Effector memory CD8-positive, alpha-beta T cell (primary cell): ENCODE measurements around the gene P2RX4.

Experiments used
- ATAC-seq: fragments of 150-1000 bp; cut with Tn5 transposase; replicated peaks from 2 replicates; pipeline ENCODE4 v1.10.0; 2021; ENCODE audit warnings: mild to moderate bottlenecking, moderate library complexity
- DNase-seq, 3 experiments: peaks; one replicate each; pipeline ENCODE4 v3.0.0; 2021
- H3K27ac Mint-ChIP-seq, 2 donors: one replicate each; pipeline ENCODE4 v1.8.0; 2022; ENCODE audit warnings: mild to moderate bottlenecking in 2 of 2, mixed read lengths in 2 of 2, moderate library complexity in 2 of 2
- H3K27me3 Mint-ChIP-seq, 2 donors: one replicate each; pipeline ENCODE4 v1.8.0; 2022; ENCODE audit warnings: mixed read lengths in 2 of 2
- H3K36me3 Mint-ChIP-seq: one replicate; pipeline ENCODE4 v1.8.0; 2022; ENCODE audit warnings: mild to moderate bottlenecking, moderate library complexity, mixed read lengths; ENCODE audit not compliant: insufficient read depth
- H3K4me1 Mint-ChIP-seq, 2 donors: one replicate each; pipeline ENCODE4 v1.8.0; 2022; ENCODE audit warnings: low read depth in 2 of 2, mixed read lengths in 2 of 2
- H3K4me3 Mint-ChIP-seq, 2 donors: one replicate each; pipeline ENCODE4 v1.8.0; 2022; ENCODE audit warnings: mild to moderate bottlenecking in 2 of 2, mixed read lengths in 2 of 2, moderate library complexity in 2 of 2
- H3K9me3 Mint-ChIP-seq, 2 donors: one replicate each; pipeline ENCODE4 v1.8.0; 2022; ENCODE audit warnings: mixed read lengths in 2 of 2

The P2RX4 gene

GRCh38 chr12:121176826-121177529, 33.0 kb upstream of the P2RX4 start:
- H3K36me3 Mint-ChIP-seq, result peaks cover 52% of the 10 kb centered on the region
- no peaks in the 10 kb centered on the region for H3K27me3 Mint-ChIP-seq
- no peak overlapping the region for H3K27ac Mint-ChIP-seq
- H3K4me3 Mint-ChIP-seq, result no peak overlapping the region
- H3K4me1 Mint-ChIP-seq, result peaks cover 0 to under 1% of the 10 kb centered on the region in 2 donors
- ATAC-seq (no peak), DNase-seq (no peak)
- no peaks in the 10 kb centered on the region for H3K9me3 Mint-ChIP-seq

- no peak overlapping the region for H3K4me3 Mint-ChIP-seq
- H3K4me1 Mint-ChIP-seq, result no peaks in the 10 kb centered on the region
- H3K36me3 Mint-ChIP-seq, result peaks cover 61% of the 10 kb centered on the region
- no peaks in the 10 kb centered on the region for H3K27me3 Mint-ChIP-seq
- no peak overlapping the region for H3K27ac Mint-ChIP-seq
- DNase-seq, result no peak
- no peak for ATAC-seq
- no peaks in the 10 kb centered on the region for H3K9me3 Mint-ChIP-seq
Measured at GRCh38 chr12:121181181-121181580, 28.7 kb upstream of the P2RX4 start.

GRCh38 chr12:121182222-121182893, 27.6 kb upstream of the P2RX4 start:
- DNase-seq (no peak), ATAC-seq (no peak)
- H3K27me3 Mint-ChIP-seq, result no peaks in the 10 kb centered on the region
- no peak overlapping the region for H3K4me3 Mint-ChIP-seq
- no peak overlapping the region for H3K27ac Mint-ChIP-seq
- H3K4me1 Mint-ChIP-seq, result no peaks in the 10 kb centered on the region
- peaks cover 54% of the 10 kb centered on the region for H3K36me3 Mint-ChIP-seq
- H3K9me3 Mint-ChIP-seq, result no peaks in the 10 kb centered on the region

GRCh38 chr12:121184425-121184824, 25.5 kb upstream of the P2RX4 start:
- Mint-ChIP-seq H3K4me3 (no peak overlapping the region), H3K27ac (no peak overlapping the region), H3K36me3 (peaks cover 38% of the 10 kb centered on the region), H3K27me3 (no peaks in the 10 kb centered on the region), H3K4me1 (no peaks in the 10 kb centered on the region), H3K9me3 (no peaks in the 10 kb centered on the region)
- DNase-seq (no peak), ATAC-seq (no peak)

DNA sequence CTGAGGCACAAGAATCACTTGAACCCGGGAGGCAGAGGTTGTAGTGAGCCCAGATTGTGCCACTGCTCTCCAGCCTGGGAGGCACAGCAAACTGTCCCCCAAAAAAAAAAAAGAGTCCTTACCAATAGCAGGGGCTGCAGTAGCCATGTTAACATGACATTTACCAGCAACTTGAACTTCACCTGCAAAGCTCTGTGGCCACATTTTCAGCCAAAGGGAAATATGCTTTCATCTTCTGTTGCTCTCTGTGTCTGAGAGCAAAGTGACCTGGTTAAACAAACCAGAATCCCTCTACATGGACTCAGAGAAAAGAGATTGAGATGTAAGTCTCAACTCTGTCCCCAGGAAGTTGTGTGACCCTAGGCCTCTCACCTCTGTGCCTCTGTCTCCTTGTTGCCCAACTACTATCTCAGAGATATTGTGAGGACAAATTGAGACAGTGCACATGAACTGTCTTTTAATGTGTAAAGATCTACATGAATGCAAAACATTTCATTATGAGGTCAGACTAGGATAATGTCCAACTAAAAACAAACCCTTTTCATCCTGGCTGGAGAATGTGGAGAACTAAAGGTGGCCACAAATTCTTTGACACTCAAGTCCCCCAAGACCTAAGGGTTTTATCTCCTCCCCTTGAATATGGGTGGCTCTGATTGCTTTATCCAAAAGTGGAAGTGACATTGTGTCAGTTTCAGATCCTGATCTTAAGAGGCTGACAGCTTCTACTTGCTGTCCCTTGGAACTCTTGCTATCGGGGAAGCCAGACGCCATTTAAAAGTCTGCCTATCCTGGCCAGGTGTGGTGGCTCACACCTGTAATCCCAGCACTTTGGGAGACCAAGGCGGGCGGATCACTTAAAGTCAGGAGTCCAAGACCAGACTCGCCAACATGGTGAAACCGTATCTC, 24.7 kb upstream of the P2RX4 start:
- Mint-ChIP-seq H3K36me3 (peaks cover 31% of the 10 kb centered on the region), H3K4me3 (no peak overlapping the region), H3K9me3 (no peaks in the 10 kb centered on the region), H3K27ac (no peak overlapping the region), H3K27me3 (no peaks in the 10 kb centered on the region), H3K4me1 (no peaks in the 10 kb centered on the region)
- ATAC-seq, result no peak
- DNase-seq, result no peak

GRCh38 chr12:121186826-121187225, 23.1 kb upstream of the P2RX4 start:
- H3K4me1 Mint-ChIP-seq, result no peaks in the 10 kb centered on the region
- H3K27me3 Mint-ChIP-seq, result no peaks in the 10 kb centered on the region
- no peaks in the 10 kb centered on the region for H3K9me3 Mint-ChIP-seq
- ATAC-seq (no peak), DNase-seq (no peak)
- no peak overlapping the region for H3K27ac Mint-ChIP-seq
- peaks cover 16% of the 10 kb centered on the region for H3K36me3 Mint-ChIP-seq
- H3K4me3 Mint-ChIP-seq, result no peak overlapping the region

DNA sequence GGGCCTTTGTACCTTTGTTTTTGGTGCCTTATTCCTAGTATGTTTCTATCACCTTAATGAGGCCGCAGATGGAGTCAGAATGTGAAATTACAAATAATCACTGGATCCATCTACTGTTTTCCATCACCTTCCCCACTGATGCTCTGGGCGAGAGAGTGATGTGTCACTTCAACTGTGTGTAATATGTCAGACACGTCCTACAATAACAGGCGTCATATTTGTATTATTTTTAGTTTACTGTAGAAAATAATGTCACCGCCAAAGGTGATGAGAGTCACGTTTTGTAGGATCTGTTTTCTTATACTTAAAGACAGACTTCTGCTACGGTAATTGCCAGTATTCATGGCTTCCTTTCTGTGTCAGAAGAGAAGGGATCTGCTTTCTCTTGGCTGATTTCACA, 22.4 kb upstream of the P2RX4 start:
- Mint-ChIP-seq H3K27ac (no peak overlapping the region), H3K9me3 (no peaks in the 10 kb centered on the region), H3K4me1 (no peaks in the 10 kb centered on the region), H3K4me3 (no peak overlapping the region), H3K27me3 (no peaks in the 10 kb centered on the region), H3K36me3 (peaks cover 12% of the 10 kb centered on the region)
- DNase-seq, result no peak
- ATAC-seq, result no peak

GRCh38 chr12:121188227-121188626, 21.7 kb upstream of the P2RX4 start:
- Mint-ChIP-seq H3K9me3 (no peaks in the 10 kb centered on the region), H3K4me3 (no peak overlapping the region), H3K36me3 (peaks cover 12% of the 10 kb centered on the region), H3K27me3 (no peaks in the 10 kb centered on the region), H3K27ac (no peak overlapping the region), H3K4me1 (no peaks in the 10 kb centered on the region)
- ATAC-seq (no peak), DNase-seq (no peak)

GRCh38 chr12:121189131-121189530, 20.8 kb upstream of the P2RX4 start:
- Mint-ChIP-seq H3K27me3 (no peaks in the 10 kb centered on the region), H3K4me1 (no peaks in the 10 kb centered on the region), H3K36me3 (peaks cover 17% of the 10 kb centered on the region), H3K27ac (no peak overlapping the region), H3K9me3 (no peaks in the 10 kb centered on the region), H3K4me3 (no peak overlapping the region)
- no peak for DNase-seq
- ATAC-seq, result no peak

- peaks cover 15% of the 10 kb centered on the region for H3K36me3 Mint-ChIP-seq
- ATAC-seq (no peak), DNase-seq (no peak)
- H3K4me1 Mint-ChIP-seq, result no peaks in the 10 kb centered on the region
- no peak overlapping the region for H3K4me3 Mint-ChIP-seq
- H3K27me3 Mint-ChIP-seq, result no peaks in the 10 kb centered on the region
- H3K9me3 Mint-ChIP-seq, result no peaks in the 10 kb centered on the region
- no peak overlapping the region for H3K27ac Mint-ChIP-seq
Measured at GRCh38 chr12:121189619-121190155, 20.2 kb upstream of the P2RX4 start.

DNA sequence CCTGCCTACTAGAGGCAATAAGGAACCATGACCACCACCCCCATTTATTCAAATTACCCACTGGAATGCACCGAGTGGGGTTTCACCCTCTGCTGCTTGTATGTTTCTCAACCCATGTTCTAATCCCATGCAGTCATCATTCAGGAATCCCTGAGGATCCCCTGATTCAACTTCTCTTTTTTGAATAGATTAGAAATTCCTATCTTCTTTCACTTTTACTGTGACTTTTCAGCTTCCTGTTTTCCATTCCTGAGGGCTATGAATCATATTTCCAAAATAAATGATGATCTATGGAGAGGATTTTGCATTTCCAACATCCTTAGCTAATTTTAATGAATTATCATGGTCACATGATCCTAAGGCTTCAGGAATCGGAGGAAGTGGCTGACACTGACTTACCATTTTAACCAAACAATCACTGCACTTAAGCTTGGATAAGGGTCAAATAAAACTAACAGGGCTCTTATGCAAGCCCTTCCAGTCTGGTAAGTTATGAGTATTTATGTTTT, 19.4 kb upstream of the P2RX4 start:
- H3K9me3 Mint-ChIP-seq, result no peaks in the 10 kb centered on the region
- H3K4me1 Mint-ChIP-seq, result no peaks in the 10 kb centered on the region
- ATAC-seq (no peak), DNase-seq (no peak)
- peaks cover 8% of the 10 kb centered on the region for H3K36me3 Mint-ChIP-seq
- no peak overlapping the region for H3K27ac Mint-ChIP-seq
- no peaks in the 10 kb centered on the region for H3K27me3 Mint-ChIP-seq
- no peak overlapping the region for H3K4me3 Mint-ChIP-seq

DNA sequence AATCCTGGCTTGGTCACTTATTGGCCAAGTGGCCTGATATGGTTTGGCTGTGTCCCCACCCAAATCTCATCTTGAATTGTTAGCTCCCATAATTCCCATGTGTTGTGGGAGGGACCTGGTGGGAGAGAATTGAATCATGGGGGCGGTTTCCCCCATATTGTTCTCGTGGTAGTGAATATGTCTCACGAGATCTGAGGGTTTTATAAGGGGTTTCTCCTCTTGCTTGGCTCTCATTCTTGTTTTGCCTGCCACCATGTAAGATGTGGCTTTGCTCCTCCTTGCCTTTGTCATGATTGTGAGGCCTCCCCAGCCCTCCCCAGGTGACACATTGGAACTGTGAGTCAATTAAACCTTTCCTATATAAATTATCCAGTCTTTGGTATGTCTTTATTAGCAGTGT, 18.8 kb upstream of the P2RX4 start:
- no peaks in the 10 kb centered on the region for H3K4me1 Mint-ChIP-seq
- peak overlapping the region in 1 of 2 donors; percentile 41 for H3K27ac Mint-ChIP-seq
- H3K27me3 Mint-ChIP-seq, result no peaks in the 10 kb centered on the region
- H3K36me3 Mint-ChIP-seq, result peaks cover 5% of the 10 kb centered on the region
- no peak overlapping the region for H3K4me3 Mint-ChIP-seq
- ATAC-seq, result no peak
- H3K9me3 Mint-ChIP-seq, result no peaks in the 10 kb centered on the region
- no peak for DNase-seq

DNA sequence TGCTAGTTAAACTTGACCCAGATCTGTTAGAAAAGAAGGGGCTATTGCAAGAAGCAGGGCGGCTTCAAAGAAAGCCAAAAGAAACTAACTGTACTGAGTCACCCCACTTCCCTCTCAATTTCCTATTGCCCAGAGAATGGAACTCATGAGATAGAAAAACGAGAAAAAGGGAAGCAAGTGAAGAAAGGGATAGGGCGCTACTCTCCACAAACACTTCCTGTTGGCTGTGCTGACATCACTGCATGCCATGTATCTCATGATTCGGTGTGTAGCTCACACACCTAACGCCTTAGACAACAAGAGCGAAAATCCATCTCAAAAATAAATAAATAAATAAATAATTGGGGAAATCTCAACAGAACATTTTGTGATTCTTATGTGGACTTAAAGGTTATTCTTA, 13.0 kb upstream of the P2RX4 start:
- peaks cover 5% of the 10 kb centered on the region for H3K36me3 Mint-ChIP-seq
- H3K27ac Mint-ChIP-seq, result no peak overlapping the region
- no peaks in the 10 kb centered on the region for H3K27me3 Mint-ChIP-seq
- H3K9me3 Mint-ChIP-seq, result no peaks in the 10 kb centered on the region
- no peak overlapping the region for H3K4me3 Mint-ChIP-seq
- DNase-seq, result no peak
- H3K4me1 Mint-ChIP-seq, result no peaks in the 10 kb centered on the region
- peak; percentile 43 for ATAC-seq
